GM18867 (cell line): ENCODE measurements around the gene KISS1R.

Experiments
- ATAC-seq: cut with Tn5 transposase; IDR thresholded peaks from one replicate; pipeline ENCODE4 v1.9.1; 2021; ENCODE audit warnings: mild to moderate bottlenecking, moderate library complexity; ENCODE audit not compliant: unreplicated experiment

KISS1R gene

DNA sequence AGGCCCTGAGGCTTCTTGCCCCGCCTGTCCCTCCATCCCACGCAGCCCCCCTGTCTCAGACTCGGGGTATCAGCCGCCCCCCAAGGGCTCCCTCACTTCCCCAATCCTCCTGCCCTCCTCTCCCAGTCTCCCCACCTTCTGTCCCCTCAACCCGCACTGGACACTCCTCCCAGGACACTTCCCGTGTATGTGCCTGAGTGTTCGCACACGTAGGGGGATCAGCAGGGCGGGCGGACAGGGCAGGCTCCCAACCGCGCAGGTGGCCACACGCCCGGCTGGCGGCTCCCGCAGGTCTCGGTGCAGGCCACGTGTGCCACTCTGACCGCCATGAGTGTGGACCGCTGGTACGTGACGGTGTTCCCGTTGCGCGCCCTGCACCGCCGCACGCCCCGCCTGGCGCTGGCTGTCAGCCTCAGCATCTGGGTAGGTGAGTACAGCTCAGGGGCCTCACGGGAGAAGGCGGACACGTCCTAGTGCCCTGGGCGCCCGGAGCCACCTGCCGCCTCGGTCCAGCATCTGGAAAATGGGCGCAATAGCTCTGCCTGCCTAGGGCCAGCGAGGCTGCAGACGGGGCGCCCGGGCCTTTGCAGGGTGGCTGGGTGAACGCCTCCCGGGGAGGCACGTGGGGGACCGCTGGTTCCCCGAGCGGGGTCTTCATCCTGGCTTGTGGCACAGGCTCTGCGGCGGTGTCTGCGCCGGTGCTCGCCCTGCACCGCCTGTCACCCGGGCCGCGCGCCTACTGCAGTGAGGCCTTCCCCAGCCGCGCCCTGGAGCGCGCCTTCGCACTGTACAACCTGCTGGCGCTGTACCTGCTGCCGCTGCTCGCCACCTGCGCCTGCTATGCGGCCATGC is 2.3 kb downstream of the KISS1R start:
- no peak for ATAC-seq

DNA sequence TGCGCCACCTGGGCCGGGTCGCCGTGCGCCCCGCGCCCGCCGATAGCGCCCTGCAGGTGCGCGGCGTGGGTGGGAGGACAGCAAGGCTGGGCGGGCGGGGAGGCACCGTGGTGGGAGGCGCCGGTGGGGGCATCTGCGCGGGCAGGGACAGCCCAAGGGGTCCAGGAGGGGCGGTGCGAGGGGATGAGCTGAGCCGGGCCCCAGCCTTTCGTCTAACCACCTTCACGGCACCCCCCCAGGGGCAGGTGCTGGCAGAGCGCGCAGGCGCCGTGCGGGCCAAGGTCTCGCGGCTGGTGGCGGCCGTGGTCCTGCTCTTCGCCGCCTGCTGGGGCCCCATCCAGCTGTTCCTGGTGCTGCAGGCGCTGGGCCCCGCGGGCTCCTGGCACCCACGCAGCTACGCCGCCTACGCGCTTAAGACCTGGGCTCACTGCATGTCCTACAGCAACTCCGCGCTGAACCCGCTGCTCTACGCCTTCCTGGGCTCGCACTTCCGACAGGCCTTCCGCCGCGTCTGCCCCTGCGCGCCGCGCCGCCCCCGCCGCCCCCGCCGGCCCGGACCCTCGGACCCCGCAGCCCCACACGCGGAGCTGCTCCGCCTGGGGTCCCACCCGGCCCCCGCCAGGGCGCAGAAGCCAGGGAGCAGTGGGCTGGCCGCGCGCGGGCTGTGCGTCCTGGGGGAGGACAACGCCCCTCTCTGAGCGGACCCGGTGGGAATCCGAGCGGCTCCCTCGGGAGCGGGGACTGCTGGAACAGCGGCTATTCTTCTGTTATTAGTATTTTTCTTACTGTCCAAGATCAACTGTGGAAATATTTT is 3.1 kb downstream of the KISS1R start:
- no peak for ATAC-seq

DNA sequence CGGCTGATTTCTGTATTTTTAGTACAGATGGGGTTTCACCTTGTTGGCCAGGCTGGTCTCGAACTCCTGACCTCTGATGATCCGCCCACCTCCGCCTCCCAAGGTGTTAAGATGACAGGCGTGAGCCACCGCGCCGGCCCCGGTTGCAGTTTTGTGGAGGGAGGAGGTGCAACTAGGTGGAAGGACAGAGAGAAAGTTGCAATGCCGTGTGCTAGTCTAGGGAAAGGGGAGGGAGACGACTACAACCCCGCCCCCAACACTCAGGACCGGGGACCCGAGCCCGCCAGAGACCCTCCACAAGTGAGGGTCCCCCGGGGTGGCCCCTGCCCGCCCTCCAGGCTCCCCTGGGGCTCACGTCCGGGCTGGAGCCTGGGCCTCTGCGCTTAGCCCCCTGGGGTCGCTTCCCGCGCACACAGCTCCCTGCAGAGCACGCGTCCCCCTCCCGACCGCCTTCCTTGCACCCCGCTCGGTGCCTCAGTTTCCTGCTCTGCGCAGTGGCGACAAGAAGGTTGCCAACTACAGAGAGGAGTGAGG is 7.5 kb downstream of the KISS1R start:
- no peak for ATAC-seq

DNA sequence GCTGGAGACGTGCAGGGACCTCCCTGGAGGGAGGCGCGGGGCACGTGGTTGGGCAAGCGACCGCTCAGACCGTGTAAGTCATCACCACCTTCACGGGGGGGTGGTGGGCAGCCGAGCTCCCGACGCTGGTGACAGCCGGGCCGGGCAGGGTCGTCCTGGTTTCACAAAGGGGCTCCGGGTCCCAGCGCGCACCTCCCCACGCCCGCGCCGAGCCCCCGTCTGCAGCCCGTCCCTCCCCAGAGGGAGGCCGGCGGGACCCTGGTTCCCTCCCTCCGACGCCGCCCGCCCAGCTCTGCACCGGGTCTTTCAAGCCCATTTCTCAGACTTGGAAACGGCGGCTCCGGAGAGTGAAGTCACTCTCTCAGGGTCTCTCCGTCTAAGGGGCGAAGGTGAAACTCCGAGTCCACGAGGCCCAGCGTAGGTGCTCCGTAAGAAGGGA is 8.0 kb downstream of the KISS1R start:
- peak; percentile 37 for ATAC-seq

DNA sequence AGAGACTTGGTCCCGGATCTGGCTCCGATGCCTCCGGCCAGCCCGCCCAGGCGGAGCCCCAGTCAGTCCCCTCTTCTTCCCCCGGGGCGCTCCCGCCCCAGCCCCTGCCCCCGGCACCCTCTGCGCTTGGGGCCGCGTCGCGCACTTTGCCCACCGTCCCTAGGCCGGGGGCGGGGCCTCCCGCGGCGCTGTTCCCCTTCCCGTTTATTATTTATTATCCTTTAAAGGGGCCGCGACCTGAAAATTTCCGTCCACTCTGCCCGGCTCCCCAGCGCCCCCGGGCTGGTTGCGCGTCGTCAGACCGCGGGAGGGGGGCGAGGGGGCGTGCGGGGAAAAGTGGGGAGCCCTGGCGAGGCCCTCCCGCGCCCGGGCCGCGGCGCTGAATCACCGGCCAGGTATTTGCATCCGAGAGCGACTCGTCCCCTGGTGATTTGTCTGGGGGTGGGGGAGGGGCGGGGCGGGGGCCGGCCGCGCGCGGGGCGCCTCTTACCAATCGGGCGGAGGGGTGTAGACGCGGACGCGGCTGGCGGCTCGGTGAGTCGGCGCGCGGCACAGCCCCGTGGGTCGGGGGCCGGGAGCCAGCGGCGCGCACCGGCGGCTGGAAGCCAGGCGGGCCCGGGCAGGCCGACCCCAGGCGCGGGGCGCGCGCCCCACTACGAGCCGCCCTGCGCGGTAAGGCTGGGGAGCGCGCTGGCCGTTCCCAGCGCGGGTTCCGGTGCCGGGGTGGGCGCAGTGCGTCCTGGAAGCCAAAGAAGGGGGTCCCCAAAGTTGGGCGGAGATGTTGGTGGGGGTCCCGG is 8.6 kb downstream of the KISS1R start, which contains the start of gene ARID3A:
ARID3A (plus strand) TSS at position 510 of the 797 bp plus-strand sequence. CDS start 3,494 bp downstream, outside the sequence.
- ATAC-seq, result peak; percentile 57

DNA sequence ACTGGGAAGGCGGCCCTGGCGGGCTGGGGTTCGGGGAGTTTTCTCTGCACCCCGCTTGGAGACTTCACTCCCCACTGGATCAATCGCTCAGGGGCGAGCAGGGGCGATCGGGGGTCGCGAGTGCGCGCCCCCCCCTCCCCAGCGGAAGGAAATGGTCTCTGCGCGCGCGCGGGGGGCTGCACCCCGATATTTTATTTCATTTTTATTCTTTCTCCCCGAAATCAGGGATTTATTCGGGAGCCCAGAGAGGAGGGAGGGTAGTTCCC is 9.1 kb downstream of the KISS1R start:
- ATAC-seq, result no peak

DNA sequence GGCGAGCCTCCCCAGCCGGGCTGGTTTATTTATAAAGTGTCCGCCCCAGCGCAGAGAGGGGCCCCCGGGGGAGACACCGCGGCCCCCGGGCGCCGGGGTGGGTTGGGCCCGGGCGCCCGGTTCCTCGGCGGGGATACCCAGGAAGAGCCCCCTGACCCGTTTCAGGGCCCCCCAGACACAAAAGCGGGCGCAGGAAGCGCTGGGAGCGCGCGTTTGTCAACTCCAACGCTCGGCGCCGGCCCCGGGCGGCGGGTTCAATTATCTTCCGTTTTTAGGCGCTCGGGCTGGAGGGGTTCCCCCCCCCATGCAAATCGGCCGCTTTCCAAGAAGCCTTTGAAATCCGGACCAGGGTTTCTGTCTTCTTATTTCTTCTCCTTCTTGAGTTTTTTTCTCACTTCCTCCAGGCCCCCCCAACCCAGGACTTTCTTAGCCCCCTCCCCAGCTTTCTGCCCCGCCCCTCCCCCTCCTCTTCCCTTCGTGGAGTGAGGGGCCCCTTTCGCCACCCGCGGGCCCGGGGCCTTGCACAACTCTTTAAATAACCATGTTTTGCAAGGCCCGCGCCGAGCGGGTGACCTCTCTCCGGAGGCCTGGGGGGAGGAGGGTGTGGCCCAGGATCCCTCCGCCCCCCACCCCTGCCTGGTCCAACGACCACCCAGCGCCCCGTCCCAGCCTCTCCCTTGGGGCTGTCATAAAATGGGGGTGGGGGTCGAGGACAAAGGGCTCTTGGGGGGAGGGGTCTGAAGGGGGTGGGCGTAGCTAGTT is 9.6 kb downstream of the KISS1R start:
- ATAC-seq, result no peak

DNA sequence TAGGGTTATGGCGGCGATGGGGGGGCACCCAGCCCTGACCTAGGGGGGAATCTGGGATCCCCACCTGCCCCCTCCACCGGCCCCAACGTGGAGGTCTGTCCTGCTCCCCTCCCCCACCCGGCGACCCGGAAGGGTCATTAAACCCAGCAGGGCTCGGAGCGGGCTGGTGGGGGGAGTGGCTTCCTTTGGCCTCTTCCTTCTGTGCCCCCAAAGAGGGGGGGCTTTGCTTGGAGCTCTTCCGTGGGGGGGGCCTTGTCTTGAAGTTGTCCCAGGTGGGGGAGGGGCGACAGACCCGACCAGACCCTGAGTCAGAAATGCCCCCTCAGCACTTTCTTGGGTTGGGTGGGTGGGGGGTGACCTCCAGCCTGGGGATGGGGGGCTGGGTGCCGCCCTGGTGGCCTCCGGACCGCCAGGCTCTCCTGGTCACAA is 10.2 kb downstream of the KISS1R start:
- no peak for ATAC-seq

DNA sequence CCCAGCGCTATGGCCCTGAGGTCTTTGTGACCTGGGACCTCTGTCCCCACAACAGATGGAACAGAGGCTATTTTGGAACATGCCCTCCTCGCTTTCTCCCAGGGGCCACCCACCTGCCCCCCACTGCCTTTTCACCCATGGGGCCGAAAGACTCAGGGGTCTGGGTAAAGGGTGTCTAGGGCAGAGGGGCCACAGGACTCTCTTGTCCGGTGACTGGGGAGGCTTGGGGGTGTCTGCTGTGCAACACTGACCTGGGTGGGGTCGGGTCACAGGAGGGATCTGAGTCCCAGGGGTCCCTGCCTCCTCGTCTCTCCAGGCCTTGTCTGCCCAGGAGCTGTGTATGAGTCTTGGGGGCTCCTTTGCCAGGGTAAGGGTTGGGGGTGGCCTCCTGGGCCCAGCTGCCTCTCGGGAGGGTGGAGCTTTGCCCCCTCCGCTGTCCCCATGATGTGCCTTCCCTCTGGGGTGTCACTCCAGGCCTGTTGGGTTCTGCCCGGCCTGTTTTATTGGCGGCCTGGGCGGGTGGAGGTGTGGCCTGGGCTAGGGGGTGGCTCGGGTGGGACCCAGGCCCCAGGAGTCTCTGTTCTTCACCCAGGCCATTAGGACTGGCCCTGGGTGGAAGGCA is 10.8 kb downstream of the KISS1R start:
- ATAC-seq, result no peak

DNA sequence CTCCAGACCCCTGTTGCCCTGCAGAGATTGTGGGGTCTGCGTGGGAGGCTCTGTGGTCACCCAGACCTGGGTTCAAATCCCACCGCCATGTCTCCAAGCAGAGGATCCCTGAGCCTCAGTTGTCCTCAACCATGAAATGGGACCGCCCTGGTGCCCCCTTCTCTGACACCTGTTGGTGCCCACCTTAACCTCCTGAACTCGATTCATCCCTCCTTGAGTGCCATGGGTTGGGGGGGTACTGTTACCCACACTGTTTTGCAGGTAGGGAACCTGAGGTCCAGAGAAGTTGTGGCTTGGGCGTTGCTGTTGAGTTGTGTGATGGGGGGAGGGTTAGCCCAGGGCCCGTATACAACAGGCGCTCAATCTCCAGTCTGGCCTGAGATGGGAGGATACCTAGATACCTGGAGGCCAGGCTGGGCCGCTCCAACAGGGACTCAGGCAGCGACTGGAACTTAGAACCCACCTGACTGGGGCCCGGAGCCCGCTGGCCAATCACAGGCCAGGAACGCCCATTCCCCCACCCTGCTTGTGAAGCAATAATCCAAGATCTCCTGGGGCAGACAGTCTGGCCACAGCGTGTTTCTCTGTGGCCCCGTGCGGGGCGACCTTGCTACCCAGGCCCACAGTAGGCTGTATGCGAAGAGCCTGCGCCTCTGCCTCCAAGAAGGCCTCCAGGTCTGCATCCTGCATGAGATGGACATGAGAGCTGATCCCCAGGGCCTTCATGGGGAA is 11.5 kb downstream of the KISS1R start:
- ATAC-seq, result no peak

DNA sequence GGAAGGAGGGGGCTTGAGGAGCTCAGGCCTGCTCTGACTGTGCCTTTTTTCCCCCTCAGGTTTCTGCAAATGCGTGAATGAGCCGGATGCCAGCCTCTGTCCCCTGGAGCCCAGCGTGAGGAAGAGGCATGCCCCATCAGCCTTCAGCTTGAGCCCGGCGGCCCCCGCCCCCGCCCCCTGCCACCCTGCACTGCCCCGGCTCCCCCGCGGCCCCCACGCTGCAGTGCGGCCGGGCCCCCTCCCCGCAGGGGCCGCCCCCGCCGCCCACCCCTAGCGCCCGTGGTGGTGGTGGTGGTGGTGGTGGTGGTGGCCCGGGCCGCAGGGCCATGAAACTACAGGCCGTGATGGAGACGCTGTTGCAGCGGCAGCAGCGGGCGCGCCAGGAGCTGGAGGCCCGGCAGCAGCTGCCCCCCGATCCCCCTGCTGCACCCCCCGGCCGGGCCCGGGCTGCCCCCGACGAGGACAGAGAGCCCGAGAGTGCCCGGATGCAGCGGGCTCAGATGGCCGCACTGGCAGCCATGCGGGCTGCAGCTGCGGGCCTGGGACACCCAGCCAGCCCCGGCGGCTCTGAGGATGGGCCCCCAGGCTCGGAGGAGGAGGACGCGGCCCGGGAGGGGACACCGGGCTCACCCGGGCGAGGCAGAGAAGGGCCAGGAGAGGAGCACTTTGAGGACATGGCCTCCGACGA is 12.2 kb downstream of the KISS1R start:
- ATAC-seq, result no peak

DNA sequence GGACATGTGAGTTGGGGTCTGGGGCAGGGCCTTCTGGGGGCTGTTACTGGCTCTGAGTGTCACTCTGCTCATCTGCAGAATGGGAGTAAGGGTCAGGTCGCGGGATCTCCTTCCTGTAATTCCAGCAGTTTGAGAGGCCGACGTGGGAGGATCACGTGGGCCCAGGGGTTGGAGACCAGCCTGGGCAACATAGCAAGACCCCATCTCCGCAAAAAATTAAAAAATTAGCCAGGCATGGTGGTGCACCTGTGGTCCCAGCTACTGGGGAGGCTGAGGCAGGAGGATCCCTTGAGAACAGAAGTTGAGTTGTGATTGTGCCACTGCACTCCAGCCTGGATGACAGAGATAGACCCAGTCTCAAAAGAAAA is 12.7 kb downstream of the KISS1R start:
- ATAC-seq, result no peak

DNA sequence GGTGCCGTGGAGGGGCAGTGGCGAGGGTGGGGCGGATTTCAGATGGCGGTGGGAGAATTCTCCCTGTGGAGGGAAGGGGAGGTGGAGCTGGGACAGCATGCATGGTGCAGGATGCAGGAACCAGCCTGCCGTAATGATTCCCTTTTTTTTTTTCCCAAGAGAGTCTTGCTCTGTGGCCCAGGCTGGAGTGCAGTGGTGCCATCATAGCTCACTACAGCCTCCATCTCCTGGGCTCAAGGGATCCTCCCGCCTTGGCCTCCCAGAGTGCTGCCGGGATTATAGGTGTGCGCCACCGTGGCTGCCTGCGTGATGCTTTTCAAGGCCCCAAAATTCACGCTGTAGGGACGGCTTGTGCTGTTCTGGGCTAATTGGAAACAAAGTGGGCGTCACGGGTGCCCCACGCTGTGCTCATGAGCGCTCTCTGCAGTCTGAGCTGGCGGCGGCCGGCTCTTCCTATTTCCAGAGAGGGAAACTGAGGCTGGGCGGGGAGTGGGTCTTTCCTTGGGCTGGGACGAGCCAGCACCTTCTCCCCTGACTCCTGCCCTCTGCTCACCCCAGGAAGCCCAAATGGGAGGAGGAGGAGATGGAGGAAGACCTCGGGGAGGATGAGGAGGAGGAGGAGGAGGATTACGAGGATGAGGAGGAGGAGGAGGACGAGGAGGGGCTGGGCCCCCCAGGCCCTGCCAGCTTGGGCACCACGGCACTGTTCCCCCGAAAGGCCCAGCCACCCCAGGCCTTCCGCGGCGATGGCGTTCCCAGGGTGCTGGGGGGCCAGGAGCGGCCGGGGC is 14.9 kb downstream of the KISS1R start:
- no peak for ATAC-seq

DNA sequence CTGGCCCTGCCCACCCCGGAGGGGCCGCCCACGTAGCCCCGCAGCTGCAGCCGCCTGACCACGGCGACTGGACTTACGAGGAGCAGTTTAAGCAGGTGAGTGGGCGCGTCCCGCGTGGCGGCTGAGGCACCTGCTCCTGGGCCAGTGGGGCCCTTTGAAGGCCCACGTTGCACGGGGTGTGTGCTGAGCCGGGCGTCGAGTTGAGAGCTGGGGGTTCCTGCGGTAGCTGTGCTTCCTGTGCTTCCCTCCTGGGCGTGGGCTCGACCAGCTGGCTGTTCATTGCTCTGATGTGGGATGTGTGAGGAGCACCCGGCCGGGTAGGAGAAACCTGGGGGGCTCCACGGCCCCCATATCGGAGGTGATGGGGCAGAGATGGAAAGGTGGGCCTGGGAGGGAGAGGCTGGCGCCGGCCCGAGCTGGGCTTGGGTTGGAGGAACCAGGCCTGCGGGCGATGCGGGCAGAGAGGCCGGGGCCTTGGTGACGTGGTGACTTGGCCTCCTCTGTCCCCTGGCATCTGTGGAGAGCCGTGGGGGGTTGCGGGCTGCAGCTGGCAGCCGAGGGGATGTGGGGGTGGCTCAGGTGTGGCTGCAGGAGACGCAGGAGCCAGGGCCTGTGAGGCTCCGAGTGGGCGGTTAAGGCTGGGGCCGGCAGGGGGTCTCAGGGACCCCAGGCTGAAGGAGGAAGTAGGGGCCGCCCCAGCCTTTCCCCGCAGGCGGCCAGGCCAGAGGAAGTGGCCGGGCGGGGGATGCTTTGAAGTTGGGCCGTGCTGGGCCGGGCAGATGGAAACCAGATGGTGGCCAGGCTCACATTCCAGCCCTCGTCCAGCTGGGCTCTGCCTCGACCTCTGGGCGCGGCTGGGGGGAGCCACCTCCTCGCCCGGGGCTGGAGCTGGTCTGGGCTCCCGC is 15.8 kb downstream of the KISS1R start:
- no peak for ATAC-seq

DNA sequence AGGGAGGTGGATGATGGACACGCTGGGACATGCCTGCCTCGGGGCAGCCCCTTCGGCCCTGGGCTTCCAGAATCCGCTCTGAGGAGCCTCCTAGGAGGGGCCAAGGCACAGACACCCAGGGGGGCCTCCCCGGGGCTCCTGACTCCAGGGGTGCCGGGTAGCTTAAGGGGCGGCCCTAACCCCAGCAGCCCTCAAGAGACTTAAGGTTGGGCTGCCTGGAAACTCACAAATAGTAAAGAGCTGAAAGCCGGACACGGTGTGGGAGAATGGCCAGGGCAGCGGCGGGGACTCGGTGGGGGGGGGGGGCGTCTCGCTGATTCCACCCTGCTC is 16.4 kb downstream of the KISS1R start:
- ATAC-seq, result no peak

DNA sequence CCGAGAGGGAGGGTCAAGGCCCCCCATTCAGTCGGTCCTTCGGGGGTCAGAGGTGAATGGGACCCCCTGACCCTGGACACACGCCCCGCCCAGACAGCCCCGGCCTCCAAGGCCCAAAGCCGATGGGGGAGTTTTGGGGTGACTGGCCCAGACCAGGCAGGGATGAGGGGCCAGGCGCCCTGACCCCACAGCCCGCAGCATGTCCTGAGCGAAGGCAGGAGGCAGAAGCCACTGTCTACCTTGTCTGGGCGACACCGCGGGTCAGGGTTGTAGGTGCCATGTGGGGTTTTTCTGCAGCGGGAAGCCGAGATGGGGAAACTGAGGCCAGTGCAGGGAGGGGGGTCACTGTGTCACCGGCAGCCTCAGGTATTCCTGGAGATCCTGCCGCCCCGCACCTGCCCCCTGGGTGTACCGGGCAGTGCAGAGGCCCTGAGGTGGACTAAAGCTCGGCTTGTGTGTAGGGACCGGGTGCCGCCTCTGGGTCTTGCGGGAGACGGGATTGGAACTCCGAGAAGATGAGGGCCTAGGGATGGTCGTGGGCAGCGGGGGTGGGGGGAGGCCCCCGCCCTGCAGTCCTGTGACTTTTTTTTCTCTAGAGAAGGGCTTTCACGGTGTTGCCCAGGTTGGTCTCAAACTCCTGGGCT is 17.2 kb downstream of the KISS1R start:
- no peak for ATAC-seq
